Tibial nerve (tissue), 4 donors: ENCODE results near the gene OSBPL10. TPM values are rescaled to one million over a fixed set of nuclear protein-coding genes. Genes with fewer than 3 reads are reported as not detected.

Experiments
- DNase-seq, 2 donors: peaks; one replicate each; pipeline ENCODE4 v3.0.0-alpha.2; 2019; ENCODE audit warnings: low spot score in 2 of 2
- H3K27ac ChIP-seq, 4 donors: fragments of 200-600 bp; sonication (generic) in 3 of 4; one replicate each; pipeline ENCODE4 v1.5.1; 2017 to 2019; ENCODE audit warnings: mild to moderate bottlenecking in 1 of 4
- H3K27me3 ChIP-seq, 2 donors: fragments of 200-600 bp; sonication (generic) in 1 of 2; one replicate each; pipeline versions ENCODE4 v1.5.1 to v1.6.0; 2017 to 2019
- H3K36me3 ChIP-seq, 3 donors: fragments of 200-600 bp; sonication (generic); one replicate each; pipeline ENCODE4 v1.5.1; 2018 to 2019
- H3K4me1 ChIP-seq, 4 donors: fragments of 200-600 bp; sonication (generic) in 3 of 4; one replicate each; pipeline ENCODE4 v1.5.1; 2017 to 2019
- H3K4me3 ChIP-seq, 4 donors: fragments of 200-600 bp; sonication (generic) in 3 of 4; one replicate each; pipeline ENCODE4 v1.5.1; 2017 to 2019; ENCODE audit warnings: mild to moderate bottlenecking in 1 of 4, moderate library complexity in 1 of 4
- H3K9me3 ChIP-seq, 4 donors: fragments of 200-600 bp; sonication (generic) in 3 of 4; one replicate each; pipeline ENCODE4 v1.5.1; 2017 to 2019
- EP300 ChIP-seq, 2 donors: sonication (generic); formaldehyde crosslinking; IDR thresholded peaks; one replicate each; pipeline ENCODE4 v1.6.1; 2017; ENCODE audit warnings: antibody characterized with exemption in 2 of 2, mild to moderate bottlenecking in 1 of 2
- POLR2A ChIP-seq, 2 donors: fragments of 450-650 bp; IDR thresholded peaks; one replicate each; pipeline ENCODE4 v1.6.1; 2017; ENCODE audit warnings: antibody characterized with exemption in 2 of 2, mild to moderate bottlenecking in 2 of 2, moderate library complexity in 2 of 2
- WGBS, 2 donors: methylation state at CpG; one replicate each; pipeline ENCODE4 v1.1.5; 2018; 5-methylcytosine and 5-hydroxymethylcytosine counted together
- total RNA-seq, 4 donors: library from RNA; depleted of rRNA; stranded (reverse); fragments of >200 nt; gene quantifications; one replicate each; pipeline ENCODE4 v1.1.0, GENCODE V29; 2016
- TF ChIP-seq, protein P1 (sequence below), 5 experiments: fragments of 200-600 bp in 3 of 5; fragments of 450-650 bp in 2 of 5; sonication (generic) in 3 of 5; IDR thresholded peaks; one replicate each; pipeline ENCODE4 v1.5.1; 2016 to 2019; ENCODE audit warnings: antibody characterized with exemption in 5 of 5, mild to moderate bottlenecking in 3 of 5, moderate library complexity in 2 of 5

The OSBPL10 gene
- total RNA-seq, 4 donors from 2014 or later = 45.0 to 79.2 (median 60.4) TPM

GRCh38 chr3:31937225-31937624, 43.8 kb downstream of the OSBPL10 start:
- no peak for TF ChIP-seq POLR2A (IDR thresholded peaks at IDR 0.05)
- TF ChIP-seq, protein P1, sequence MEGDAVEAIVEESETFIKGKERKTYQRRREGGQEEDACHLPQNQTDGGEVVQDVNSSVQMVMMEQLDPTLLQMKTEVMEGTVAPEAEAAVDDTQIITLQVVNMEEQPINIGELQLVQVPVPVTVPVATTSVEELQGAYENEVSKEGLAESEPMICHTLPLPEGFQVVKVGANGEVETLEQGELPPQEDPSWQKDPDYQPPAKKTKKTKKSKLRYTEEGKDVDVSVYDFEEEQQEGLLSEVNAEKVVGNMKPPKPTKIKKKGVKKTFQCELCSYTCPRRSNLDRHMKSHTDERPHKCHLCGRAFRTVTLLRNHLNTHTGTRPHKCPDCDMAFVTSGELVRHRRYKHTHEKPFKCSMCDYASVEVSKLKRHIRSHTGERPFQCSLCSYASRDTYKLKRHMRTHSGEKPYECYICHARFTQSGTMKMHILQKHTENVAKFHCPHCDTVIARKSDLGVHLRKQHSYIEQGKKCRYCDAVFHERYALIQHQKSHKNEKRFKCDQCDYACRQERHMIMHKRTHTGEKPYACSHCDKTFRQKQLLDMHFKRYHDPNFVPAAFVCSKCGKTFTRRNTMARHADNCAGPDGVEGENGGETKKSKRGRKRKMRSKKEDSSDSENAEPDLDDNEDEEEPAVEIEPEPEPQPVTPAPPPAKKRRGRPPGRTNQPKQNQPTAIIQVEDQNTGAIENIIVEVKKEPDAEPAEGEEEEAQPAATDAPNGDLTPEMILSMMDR (IDR thresholded peaks at IDR 0.05) = no peak
- no peak for TF ChIP-seq EP300 (IDR thresholded peaks at IDR 0.05)
- Histone ChIP-seq H3K27ac (no peak overlapping the region), H3K4me3 (no peak overlapping the region), H3K9me3 (no peaks in the 10 kb centered on the region), H3K4me1 (peaks cover 0 to 19% (median 3%) of the 10 kb centered on the region in 4 donors), H3K36me3 (no peaks in the 10 kb centered on the region), H3K27me3 (no peaks in the 10 kb centered on the region)
- DNase-seq = no peak
- WGBS, 2 donors = 78 to 94% methylated on average over 4 of the region's 4 CpGs

DNA sequence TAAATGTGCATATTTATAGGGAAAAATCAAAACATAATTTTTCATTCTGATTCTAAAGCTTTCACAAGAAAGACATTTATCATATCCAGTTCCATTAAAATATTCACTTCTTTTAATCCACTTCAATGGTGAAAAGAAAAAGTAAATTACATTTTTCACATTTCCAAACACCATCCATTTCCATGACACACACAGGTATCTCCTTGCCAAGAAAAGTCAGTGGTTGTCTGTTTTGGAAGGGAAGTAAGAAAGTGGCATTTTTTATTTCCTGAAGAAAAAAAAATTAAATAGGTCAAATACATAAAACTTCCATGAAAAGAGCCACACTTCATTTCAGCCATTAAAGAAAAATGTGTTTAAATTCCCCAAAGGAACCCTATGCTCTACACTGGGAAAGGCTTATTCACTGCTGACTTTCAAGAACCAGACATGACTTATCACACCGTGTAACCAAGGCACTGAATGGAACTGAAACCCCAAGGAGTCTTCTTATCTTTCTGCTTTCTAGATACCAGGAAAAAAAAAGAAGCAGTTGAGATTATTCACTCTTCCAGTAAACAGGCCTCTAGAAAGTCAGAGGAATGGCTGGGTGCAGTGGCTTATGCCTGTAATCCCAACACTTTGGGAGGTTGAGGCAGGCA, 44.5 kb downstream of the OSBPL10 start:
- Histone ChIP-seq H3K27ac (no peak overlapping the region), H3K27me3 (no peaks in the 10 kb centered on the region), H3K4me1 (peaks cover 0 to 17% (median 3%) of the 10 kb centered on the region in 4 donors), H3K36me3 (no peaks in the 10 kb centered on the region), H3K4me3 (no peak overlapping the region), H3K9me3 (no peaks in the 10 kb centered on the region)
- no peak for DNase-seq
- TF ChIP-seq, protein P1 (IDR thresholded peaks at IDR 0.05) = no peak
- TF ChIP-seq POLR2A (IDR thresholded peaks at IDR 0.05) = no peak
- no peak for TF ChIP-seq EP300 (IDR thresholded peaks at IDR 0.05)
- 24 to 27% methylated on average over 1 of the region's 1 CpG for WGBS, 2 donors

DNA sequence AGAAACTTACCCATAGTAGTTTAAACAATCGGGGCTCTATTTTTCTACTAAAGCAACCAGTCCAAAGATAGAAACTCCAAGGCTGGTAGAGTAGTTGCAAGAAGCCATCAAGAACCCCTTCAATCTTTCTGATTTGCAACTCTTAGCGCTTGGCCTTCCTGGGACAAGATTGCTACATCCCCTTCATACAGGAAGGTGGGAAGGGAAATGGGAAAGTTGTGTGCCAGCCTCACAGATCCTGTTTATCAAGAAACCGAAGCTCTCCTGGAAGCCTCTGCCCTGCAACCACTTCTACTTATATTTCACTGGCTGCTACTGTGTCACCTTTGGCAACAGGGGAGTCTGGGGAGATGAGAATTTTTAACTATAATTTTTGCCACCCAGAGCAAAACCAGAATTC, 46.2 kb downstream of the OSBPL10 start:
- Histone ChIP-seq H3K4me1 (peaks cover 0 to 10% (median 3%) of the 10 kb centered on the region in 4 donors), H3K27ac (no peak overlapping the region), H3K4me3 (no peak overlapping the region), H3K9me3 (no peaks in the 10 kb centered on the region), H3K27me3 (no peaks in the 10 kb centered on the region), H3K36me3 (no peaks in the 10 kb centered on the region)
- DNase-seq = no peak
- TF ChIP-seq, protein P1 (IDR thresholded peaks at IDR 0.05) = no peak
- 67 to 74% methylated on average over 3 of the region's 3 CpGs for WGBS, 2 donors

GRCh38 chr3:31934018-31934417, 47.0 kb downstream of the OSBPL10 start:
- no peak overlapping the region for H3K27ac ChIP-seq
- DNase-seq = no peak
- no peak overlapping the region for H3K4me3 ChIP-seq
- H3K27me3 ChIP-seq = no peaks in the 10 kb centered on the region
- no peaks in the 10 kb centered on the region for H3K9me3 ChIP-seq
- H3K4me1 ChIP-seq = peaks cover 0 to 10% (median 3%) of the 10 kb centered on the region in 4 donors
- TF ChIP-seq, protein P1 (IDR thresholded peaks at IDR 0.05) = no peak
- no peak for TF ChIP-seq EP300 (IDR thresholded peaks at IDR 0.05)
- TF ChIP-seq POLR2A (IDR thresholded peaks at IDR 0.05) = no peak
- WGBS, 2 donors = 82 to 91% methylated on average over 1 of the region's 1 CpG
- no peaks in the 10 kb centered on the region for H3K36me3 ChIP-seq

- no peak for DNase-seq
- Histone ChIP-seq H3K27ac (no peak overlapping the region), H3K36me3 (no peaks in the 10 kb centered on the region), H3K4me3 (no peak overlapping the region), H3K4me1 (peaks cover 0 to 10% (median 5%) of the 10 kb centered on the region in 4 donors), H3K27me3 (no peaks in the 10 kb centered on the region), H3K9me3 (no peaks in the 10 kb centered on the region)
- TF ChIP-seq, protein P1 (IDR thresholded peaks at IDR 0.05) = no peak
- no peak for TF ChIP-seq EP300 (IDR thresholded peaks at IDR 0.05)
- no peak for TF ChIP-seq POLR2A (IDR thresholded peaks at IDR 0.05)
- WGBS, 2 donors = 95 to 100% methylated on average over 3 of the region's 3 CpGs
These were observed 48.1 kb downstream of the OSBPL10 start for GRCh38 chr3:31932990-31933389.
